ENCODE results near the gene CNTN5. TPM values are rescaled to one million over a fixed set of nuclear protein-coding genes. Genes with fewer than 3 reads are reported as not detected.

CNTN5 gene
- polyA plus RNA-seq, 1 donor from 2014 or later, result 1.1 TPM

DNA sequence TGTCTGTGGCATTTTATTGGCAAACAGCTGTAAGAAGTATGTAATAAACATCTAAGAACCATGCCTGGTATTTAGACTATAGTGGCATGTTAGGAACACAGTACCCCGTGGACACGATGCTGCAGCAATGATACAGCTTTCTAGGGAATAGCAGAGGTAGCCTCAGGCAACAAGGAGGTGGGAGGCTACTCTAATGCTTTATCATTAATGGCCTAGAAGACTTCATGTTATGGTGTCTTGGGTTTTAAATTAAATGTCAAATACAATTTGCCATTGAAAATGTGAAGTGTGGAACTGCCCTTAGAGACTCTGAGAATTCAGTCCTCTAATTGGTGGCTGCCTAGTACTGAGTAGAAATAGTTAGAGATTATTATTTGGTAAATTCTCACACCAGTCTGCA lies 516.9 kb downstream of the CNTN5 start:
- Histone ChIP-seq H3K27me3 (ENCODE audit: insufficient read depth, low read depth, low read length) (no peaks in the 10 kb centered on the region), H3K79me2 (replicated peaks; ENCODE audit: insufficient read depth, low read length) (no peaks in the 10 kb centered on the region), H3K36me3 (ENCODE audit: insufficient read depth, low read length) (no peaks in the 10 kb centered on the region), H3K9me2 (ENCODE audit: insufficient read depth, low read length) (no peaks in the 10 kb centered on the region), H3K4me2 (ENCODE audit: low read length) (no peak overlapping the region), H3K4me3 (ENCODE audit: low read length) (no peak overlapping the region), H3K27ac (ENCODE audit: low read length) (no peak overlapping the region), H3F3A (ENCODE audit: insufficient read depth, low read length, poor library complexity, severe bottlenecking) (no peaks in the 10 kb centered on the region), H3K9ac (ENCODE audit: low read length) (no peak overlapping the region), H2AFZ (ENCODE audit: low read depth, low read length) (no peak overlapping the region), H3K9me3 (ENCODE audit: low read length) (no peaks in the 10 kb centered on the region), H4K20me1 (ENCODE audit: insufficient read depth) (no peaks in the 10 kb centered on the region)
- TF ChIP-seq EZH2 (IDR thresholded peaks at IDR 0.05; ENCODE audit: borderline replicate concordance, insufficient read depth, low read length, poor library complexity, severe bottlenecking) (no peak), SMC3 (conservative IDR thresholded peaks at IDR 0.05; ENCODE audit: poor library complexity) (no peak), RAD21 (conservative IDR thresholded peaks at IDR 0.05) (no peak), TAF1 (IDR thresholded peaks at IDR 0.05; ENCODE audit: low read depth) (no peak), MXI1 (conservative IDR thresholded peaks at IDR 0.05; ENCODE audit: poor library complexity, severe bottlenecking) (no peak), POLR2AphosphoS5 (IDR thresholded peaks at IDR 0.05) (no peak), EP300 (conservative IDR thresholded peaks at IDR 0.05; ENCODE audit: poor library complexity, severe bottlenecking) (no peak)
- TF ChIP-seq, protein P1, sequence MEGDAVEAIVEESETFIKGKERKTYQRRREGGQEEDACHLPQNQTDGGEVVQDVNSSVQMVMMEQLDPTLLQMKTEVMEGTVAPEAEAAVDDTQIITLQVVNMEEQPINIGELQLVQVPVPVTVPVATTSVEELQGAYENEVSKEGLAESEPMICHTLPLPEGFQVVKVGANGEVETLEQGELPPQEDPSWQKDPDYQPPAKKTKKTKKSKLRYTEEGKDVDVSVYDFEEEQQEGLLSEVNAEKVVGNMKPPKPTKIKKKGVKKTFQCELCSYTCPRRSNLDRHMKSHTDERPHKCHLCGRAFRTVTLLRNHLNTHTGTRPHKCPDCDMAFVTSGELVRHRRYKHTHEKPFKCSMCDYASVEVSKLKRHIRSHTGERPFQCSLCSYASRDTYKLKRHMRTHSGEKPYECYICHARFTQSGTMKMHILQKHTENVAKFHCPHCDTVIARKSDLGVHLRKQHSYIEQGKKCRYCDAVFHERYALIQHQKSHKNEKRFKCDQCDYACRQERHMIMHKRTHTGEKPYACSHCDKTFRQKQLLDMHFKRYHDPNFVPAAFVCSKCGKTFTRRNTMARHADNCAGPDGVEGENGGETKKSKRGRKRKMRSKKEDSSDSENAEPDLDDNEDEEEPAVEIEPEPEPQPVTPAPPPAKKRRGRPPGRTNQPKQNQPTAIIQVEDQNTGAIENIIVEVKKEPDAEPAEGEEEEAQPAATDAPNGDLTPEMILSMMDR (IDR thresholded peaks at IDR 0.05; ENCODE audit: poor library complexity, severe bottlenecking), result no peak
- TF ChIP-seq, protein P2, sequence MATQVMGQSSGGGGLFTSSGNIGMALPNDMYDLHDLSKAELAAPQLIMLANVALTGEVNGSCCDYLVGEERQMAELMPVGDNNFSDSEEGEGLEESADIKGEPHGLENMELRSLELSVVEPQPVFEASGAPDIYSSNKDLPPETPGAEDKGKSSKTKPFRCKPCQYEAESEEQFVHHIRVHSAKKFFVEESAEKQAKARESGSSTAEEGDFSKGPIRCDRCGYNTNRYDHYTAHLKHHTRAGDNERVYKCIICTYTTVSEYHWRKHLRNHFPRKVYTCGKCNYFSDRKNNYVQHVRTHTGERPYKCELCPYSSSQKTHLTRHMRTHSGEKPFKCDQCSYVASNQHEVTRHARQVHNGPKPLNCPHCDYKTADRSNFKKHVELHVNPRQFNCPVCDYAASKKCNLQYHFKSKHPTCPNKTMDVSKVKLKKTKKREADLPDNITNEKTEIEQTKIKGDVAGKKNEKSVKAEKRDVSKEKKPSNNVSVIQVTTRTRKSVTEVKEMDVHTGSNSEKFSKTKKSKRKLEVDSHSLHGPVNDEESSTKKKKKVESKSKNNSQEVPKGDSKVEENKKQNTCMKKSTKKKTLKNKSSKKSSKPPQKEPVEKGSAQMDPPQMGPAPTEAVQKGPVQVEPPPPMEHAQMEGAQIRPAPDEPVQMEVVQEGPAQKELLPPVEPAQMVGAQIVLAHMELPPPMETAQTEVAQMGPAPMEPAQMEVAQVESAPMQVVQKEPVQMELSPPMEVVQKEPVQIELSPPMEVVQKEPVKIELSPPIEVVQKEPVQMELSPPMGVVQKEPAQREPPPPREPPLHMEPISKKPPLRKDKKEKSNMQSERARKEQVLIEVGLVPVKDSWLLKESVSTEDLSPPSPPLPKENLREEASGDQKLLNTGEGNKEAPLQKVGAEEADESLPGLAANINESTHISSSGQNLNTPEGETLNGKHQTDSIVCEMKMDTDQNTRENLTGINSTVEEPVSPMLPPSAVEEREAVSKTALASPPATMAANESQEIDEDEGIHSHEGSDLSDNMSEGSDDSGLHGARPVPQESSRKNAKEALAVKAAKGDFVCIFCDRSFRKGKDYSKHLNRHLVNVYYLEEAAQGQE (IDR thresholded peaks at IDR 0.05; ENCODE audit: borderline replicate concordance), result no peak

DNA sequence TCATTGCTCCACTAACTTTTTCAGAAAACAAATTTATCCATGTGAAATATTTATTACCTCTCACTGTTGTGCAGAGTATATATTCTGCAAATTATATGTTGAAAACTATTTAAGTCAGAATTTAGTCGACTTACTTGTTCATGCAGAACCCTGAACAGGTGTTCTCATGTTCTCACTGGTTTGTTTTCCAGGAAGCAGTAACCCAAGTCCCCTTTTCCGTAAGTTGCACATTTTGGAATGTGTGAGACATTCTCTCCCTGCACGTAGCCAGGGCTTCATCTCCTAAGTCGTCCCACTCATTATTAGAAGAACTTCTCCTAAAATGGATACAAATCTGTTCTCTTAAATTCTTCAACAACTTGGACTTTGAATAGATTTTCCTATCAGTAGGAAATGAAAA lies 524.9 kb downstream of the CNTN5 start:
- Histone ChIP-seq H4K20me1 (ENCODE audit: insufficient read depth) (no peaks in the 10 kb centered on the region), H3K36me3 (ENCODE audit: insufficient read depth, low read length) (no peaks in the 10 kb centered on the region), H2AFZ (ENCODE audit: low read depth, low read length) (no peak overlapping the region), H3K9me2 (ENCODE audit: insufficient read depth, low read length) (no peaks in the 10 kb centered on the region), H3K27me3 (ENCODE audit: insufficient read depth, low read depth, low read length) (no peaks in the 10 kb centered on the region), H3K79me2 (replicated peaks; ENCODE audit: insufficient read depth, low read length) (no peaks in the 10 kb centered on the region), H3K4me2 (ENCODE audit: low read length) (no peak overlapping the region), H3K9me3 (ENCODE audit: low read length) (no peaks in the 10 kb centered on the region), H3K9ac (ENCODE audit: low read length) (no peak overlapping the region), H3F3A (ENCODE audit: insufficient read depth, low read length, poor library complexity, severe bottlenecking) (no peaks in the 10 kb centered on the region), H3K27ac (ENCODE audit: low read length) (no peak overlapping the region), H3K4me3 (ENCODE audit: low read length) (no peak overlapping the region)
- no peak for TF ChIP-seq RAD21 (conservative IDR thresholded peaks at IDR 0.05)
- TF ChIP-seq EP300 (conservative IDR thresholded peaks at IDR 0.05; ENCODE audit: poor library complexity, severe bottlenecking), result no peak
- no peak for TF ChIP-seq POLR2AphosphoS5 (IDR thresholded peaks at IDR 0.05)
- TF ChIP-seq, protein P2 (IDR thresholded peaks at IDR 0.05; ENCODE audit: borderline replicate concordance), result no peak
- TF ChIP-seq, protein P1 (IDR thresholded peaks at IDR 0.05; ENCODE audit: poor library complexity, severe bottlenecking), result no peak
- no peak for TF ChIP-seq EZH2 (IDR thresholded peaks at IDR 0.05; ENCODE audit: borderline replicate concordance, insufficient read depth, low read length, poor library complexity, severe bottlenecking)
- no peak for TF ChIP-seq MXI1 (conservative IDR thresholded peaks at IDR 0.05; ENCODE audit: poor library complexity, severe bottlenecking)
- TF ChIP-seq SMC3 (conservative IDR thresholded peaks at IDR 0.05; ENCODE audit: poor library complexity), result no peak
- TF ChIP-seq TAF1 (IDR thresholded peaks at IDR 0.05; ENCODE audit: low read depth), result no peak
